Progenitor cell of endocrine pancreas (in vitro differentiated cells): ENCODE measurements around the gene ENTPD8. TPM values are rescaled to one million over a fixed set of nuclear protein-coding genes. Genes with fewer than 3 reads are reported as not detected.

Source experiments
- DNase-seq: peaks from one replicate; pipeline ENCODE4 v3.0.0; 2021; ENCODE audit warnings: low spot score; ENCODE audit not compliant: unreplicated experiment
- H3K27ac Mint-ChIP-seq: 2 replicates; pipeline ENCODE4 v1.8.0; 2021; ENCODE audit warnings: mild to moderate bottlenecking, moderate library complexity, mixed read lengths
- H3K27me3 Mint-ChIP-seq: 2 replicates; pipeline ENCODE4 v1.8.0; 2021; ENCODE audit warnings: mixed read lengths
- H3K36me3 Mint-ChIP-seq: 2 replicates; pipeline ENCODE4 v1.8.0; 2022; ENCODE audit warnings: mixed read lengths; ENCODE audit not compliant: insufficient read depth
- H3K4me1 Mint-ChIP-seq: 2 replicates; pipeline ENCODE4 v1.8.0; 2021; ENCODE audit warnings: low read depth, mixed read lengths
- H3K4me3 Mint-ChIP-seq: 2 replicates; pipeline ENCODE4 v1.8.0; 2021; ENCODE audit warnings: low read depth, mild to moderate bottlenecking, moderate library complexity, mixed read lengths
- H3K9me3 Mint-ChIP-seq: 2 replicates; pipeline ENCODE4 v1.8.0; 2021; ENCODE audit warnings: low read depth, mixed read lengths
- total RNA-seq: library from RNA; stranded (reverse); gene quantifications from 2 replicates; pipeline ENCODE4 v1.2.1, GENCODE V29; 2021
- TF ChIP-seq, protein P1 (sequence below): fragments of 200-600 bp; sonication (generic); IDR thresholded peaks from one replicate; pipeline ENCODE4 v1.5.0; 2021; ENCODE audit warnings: antibody characterized with exemption, mild to moderate bottlenecking; ENCODE audit not compliant: unreplicated experiment

ENTPD8 gene
- total RNA-seq, 1 donor from 2014 or later, result 2.7 TPM

DNA sequence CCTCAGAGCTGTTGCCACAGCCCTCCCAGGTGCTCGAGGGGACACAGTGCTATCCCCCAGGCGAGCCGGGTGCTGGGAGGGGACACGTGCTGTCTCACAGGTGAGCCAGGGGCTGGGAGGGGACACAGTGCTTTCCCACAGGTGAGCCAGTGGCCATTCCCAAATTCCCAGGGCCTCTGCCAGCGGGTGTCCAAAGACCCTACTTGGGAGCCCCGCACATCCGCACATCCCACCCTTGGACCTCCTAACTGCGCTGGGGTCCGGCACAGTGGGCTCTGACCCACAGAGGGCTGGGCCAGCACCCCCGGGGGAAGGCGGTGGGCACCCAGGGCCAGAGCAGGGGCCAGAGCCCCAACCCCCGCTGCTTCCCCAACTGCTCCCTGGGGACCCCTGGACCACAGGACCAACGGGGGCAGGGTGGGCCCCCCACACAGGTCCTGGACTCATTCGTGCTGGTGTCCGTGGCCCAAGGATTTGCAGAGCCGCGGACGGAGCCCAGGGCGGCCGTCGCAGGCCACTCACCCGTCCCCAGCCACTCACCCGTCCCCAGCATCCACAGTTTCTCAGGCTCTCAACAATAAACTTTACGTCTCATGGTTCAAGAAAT is 36.1 kb downstream of the ENTPD8 start:
- no peak for DNase-seq
- Mint-ChIP-seq H3K36me3 (peaks cover 12% of the 10 kb centered on the region), H3K9me3 (peaks cover 4% of the 10 kb centered on the region), H3K27me3 (no peaks in the 10 kb centered on the region), H3K27ac (no peak overlapping the region), H3K4me3 (no peak overlapping the region), H3K4me1 (no peaks in the 10 kb centered on the region)
- TF ChIP-seq, protein P1, sequence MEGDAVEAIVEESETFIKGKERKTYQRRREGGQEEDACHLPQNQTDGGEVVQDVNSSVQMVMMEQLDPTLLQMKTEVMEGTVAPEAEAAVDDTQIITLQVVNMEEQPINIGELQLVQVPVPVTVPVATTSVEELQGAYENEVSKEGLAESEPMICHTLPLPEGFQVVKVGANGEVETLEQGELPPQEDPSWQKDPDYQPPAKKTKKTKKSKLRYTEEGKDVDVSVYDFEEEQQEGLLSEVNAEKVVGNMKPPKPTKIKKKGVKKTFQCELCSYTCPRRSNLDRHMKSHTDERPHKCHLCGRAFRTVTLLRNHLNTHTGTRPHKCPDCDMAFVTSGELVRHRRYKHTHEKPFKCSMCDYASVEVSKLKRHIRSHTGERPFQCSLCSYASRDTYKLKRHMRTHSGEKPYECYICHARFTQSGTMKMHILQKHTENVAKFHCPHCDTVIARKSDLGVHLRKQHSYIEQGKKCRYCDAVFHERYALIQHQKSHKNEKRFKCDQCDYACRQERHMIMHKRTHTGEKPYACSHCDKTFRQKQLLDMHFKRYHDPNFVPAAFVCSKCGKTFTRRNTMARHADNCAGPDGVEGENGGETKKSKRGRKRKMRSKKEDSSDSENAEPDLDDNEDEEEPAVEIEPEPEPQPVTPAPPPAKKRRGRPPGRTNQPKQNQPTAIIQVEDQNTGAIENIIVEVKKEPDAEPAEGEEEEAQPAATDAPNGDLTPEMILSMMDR, result no peak

DNA sequence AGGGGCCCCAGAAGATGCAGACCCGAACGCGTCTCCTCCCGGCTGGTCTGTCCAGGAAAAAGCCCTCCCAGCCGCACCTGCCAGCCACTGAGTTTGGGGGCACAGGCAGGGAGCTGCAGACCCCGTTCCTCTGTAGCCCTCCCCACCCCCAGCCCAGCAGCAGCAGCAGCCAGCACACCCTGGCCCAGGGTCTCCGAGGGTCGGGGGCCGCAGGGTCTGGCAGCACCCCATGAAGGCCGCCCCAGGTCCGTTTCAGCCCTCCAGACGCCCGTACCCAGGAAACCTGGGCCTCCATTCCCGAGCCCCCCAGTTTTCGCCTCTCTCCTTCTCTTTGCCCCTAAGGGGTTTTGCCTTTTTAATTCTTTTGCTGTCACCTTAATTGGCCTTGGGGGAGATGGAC is 37.9 kb downstream of the ENTPD8 start:
- Mint-ChIP-seq H3K4me3 (no peak overlapping the region), H3K27me3 (no peaks in the 10 kb centered on the region), H3K9me3 (peaks cover 4% of the 10 kb centered on the region), H3K27ac (no peak overlapping the region), H3K4me1 (no peaks in the 10 kb centered on the region), H3K36me3 (peaks cover 14% of the 10 kb centered on the region)
- TF ChIP-seq, protein P1, result no peak
- no peak for DNase-seq

DNA sequence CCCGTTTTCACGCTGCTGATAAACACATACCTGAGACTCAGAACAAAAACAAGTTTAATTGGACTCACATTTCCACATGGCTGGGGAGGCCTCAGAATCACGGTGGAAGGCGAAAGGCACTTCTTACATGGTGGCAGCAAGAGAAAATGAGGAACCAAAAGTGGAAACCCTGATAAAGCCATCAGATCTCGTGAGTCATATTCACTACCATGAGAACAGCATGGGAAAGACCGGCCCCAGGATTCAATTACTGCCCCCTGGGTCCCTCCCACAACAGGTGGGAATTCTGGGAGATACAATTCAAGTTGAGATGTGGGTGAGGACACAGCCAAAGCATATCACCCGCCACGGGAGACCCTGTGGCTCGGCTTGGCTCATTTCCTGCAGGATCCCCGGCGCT is 38.4 kb downstream of the ENTPD8 start:
- no peak overlapping the region for H3K27ac Mint-ChIP-seq
- peaks cover 4% of the 10 kb centered on the region for H3K9me3 Mint-ChIP-seq
- H3K27me3 Mint-ChIP-seq, result no peaks in the 10 kb centered on the region
- no peak overlapping the region for H3K4me3 Mint-ChIP-seq
- H3K4me1 Mint-ChIP-seq, result no peaks in the 10 kb centered on the region
- TF ChIP-seq, protein P1, result no peak
- DNase-seq, result no peak
- peaks cover 15% of the 10 kb centered on the region for H3K36me3 Mint-ChIP-seq

DNA sequence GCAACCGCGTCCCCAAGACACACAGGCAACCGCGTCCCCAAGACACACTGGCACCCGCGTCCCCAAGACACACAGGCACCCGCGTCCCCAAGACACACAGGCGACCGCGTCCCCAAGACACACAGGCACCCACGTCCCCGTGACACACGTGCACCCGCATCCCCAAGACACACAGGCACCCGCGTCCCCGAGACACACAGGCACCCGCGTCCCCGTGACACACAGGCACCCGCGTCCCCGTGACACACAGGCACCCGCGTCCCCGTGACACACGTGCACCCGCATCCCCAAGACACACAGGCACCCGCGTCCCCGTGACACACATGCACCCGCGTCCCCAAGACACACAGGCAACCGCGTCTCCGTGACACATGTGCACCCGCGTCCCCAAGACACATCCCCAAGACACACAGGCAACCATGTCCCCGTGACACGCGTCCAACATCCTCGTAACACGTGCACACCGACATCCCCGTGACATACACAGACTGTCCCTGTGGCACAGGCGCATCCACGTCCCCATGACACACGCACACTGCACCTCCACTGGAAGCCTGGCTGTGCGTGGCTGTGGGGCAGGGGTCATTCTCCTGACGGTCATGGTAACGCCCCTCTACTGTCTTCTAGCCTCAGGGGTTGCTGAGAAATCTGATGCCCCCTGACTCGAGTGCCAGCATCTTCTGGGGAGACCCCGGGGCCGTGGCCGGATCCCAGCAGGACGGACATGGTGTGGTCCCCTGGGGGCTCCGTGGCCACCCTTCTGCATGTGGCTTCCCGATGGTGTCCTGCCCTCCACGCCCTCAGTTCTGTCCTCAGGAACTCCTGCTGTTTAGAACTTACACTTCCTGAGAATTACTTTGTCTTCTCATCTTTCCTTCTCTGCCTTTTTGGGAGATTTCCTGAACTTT is 42.3 kb downstream of the ENTPD8 start:
- peaks cover 4% of the 10 kb centered on the region for H3K9me3 Mint-ChIP-seq
- no peak overlapping the region for H3K27ac Mint-ChIP-seq
- DNase-seq, result no peak
- H3K4me3 Mint-ChIP-seq, result no peak overlapping the region
- no peaks in the 10 kb centered on the region for H3K4me1 Mint-ChIP-seq
- no peaks in the 10 kb centered on the region for H3K27me3 Mint-ChIP-seq
- TF ChIP-seq, protein P1, result no peak
- H3K36me3 Mint-ChIP-seq, result peaks cover 19% of the 10 kb centered on the region

DNA sequence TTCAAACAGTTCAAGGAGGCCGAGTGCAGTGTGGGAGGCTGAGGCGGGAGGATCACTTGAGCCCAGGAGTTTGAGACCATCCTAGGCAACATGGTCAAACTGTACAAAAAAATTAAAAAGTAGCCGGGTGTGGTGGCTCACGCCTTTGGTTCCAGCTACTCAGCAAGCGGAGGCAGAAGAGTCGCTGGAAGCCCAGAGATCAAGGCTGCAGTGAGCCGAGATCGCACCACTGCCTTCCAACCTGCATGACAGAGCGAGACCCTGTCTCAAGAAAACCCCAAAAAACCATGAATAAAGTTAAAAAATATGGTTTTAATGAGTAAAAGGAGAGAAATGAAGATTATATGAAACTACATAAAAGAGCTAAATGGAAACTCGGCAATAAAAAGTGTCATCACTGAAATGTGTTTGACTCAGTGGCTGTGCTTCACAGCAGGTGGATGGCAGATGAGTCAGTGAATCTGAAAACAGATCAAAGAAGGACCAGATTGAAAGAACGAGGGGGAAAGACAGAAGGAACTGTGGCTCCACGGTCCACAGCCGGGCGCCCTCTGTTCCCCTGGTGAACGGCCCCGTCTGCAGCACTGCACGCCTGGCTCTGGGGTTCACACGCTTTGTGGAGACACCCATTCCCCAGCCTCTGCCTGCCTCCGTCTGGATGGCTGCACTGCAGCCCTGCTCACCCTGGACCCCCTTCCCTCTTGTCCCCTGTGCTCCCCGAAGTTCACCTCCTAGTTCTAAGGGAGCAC is 43.3 kb downstream of the ENTPD8 start:
- TF ChIP-seq, protein P1, result no peak
- H3K36me3 Mint-ChIP-seq, result peaks cover 19% of the 10 kb centered on the region
- no peaks in the 10 kb centered on the region for H3K4me1 Mint-ChIP-seq
- no peaks in the 10 kb centered on the region for H3K27me3 Mint-ChIP-seq
- no peak overlapping the region for H3K4me3 Mint-ChIP-seq
- H3K27ac Mint-ChIP-seq, result no peak overlapping the region
- DNase-seq, result no peak
- peaks cover 4% of the 10 kb centered on the region for H3K9me3 Mint-ChIP-seq
